ENCODE measurements around the gene HP1BP3.

GRCh38 chr1:20787029-20787839, at the start of gene HP1BP3:
- TF ChIP-seq CTCF (IDR thresholded peaks at IDR 0.05) (no peak), POLR2AphosphoS5 (IDR thresholded peaks at IDR 0.05) (peak in 1 of 3 donors; percentile 2), POLR2A (IDR thresholded peaks at IDR 0.05) (no peak)

Measured in breast epithelium (tissue), 3 donors.